Naive thymus-derived CD4-positive, alpha-beta T cell (primary cell): ENCODE measurements around the gene CREB5. TPM values are rescaled to one million over a fixed set of nuclear protein-coding genes. Genes with fewer than 3 reads are reported as not detected.

ENCODE experiments used
- polyA plus RNA-seq, 2 donors: library from polyadenylated mRNA; unstranded; fragments of 300-500 nt; fragmentation: Illumina TruSeq; gene quantifications; one replicate each; pipeline ENCODE4 v1.2.3, GENCODE V29; 2021
- total RNA-seq, 6 experiments: library from RNA in 5 of 6; stranded (reverse) in 5 of 6; gene quantifications; 1 replicate in 5 of 6; 2 replicates in 1 of 6; pipeline ENCODE4 v1.2.3 and lab custom pipeline; 2021 to 2026

CREB5 gene
- total and polyA plus RNA-seq, 7 experiments from 2014 or later: 0.22 to 18.4 (median 3.6) TPM; not detected in 4

Other genes starting within 250 kb of the CREB5 start
- gene JAZF1, start 231.7 kb upstream of the CREB5 start, total RNA-seq: 10 to 100 TPM in 1 of 5 experiments, 1 to 10 TPM in 4; 2.0 to 33.1 (median 3.6) TPM
- gene JAZF1, start 231.7 kb upstream of the CREB5 start, polyA plus RNA-seq: 1 to 10 TPM; 2.9 to 3.2 TPM